HepG2 (cell line): ENCODE results near the gene SH3YL1. TPM values are rescaled to one million over a fixed set of nuclear protein-coding genes. Genes with fewer than 3 reads are reported as not detected.
A peak's percentile ranks its signal among the peaks of the same experiment; 100 is the strongest.

ENCODE experiments used
- BCL6 ChIP-seq: IDR thresholded peaks from 2 replicates; pipeline ENCODE4 v1.6.1; 2016; ENCODE audit warnings: missing genetic modification reagents, missing compliant biosample characterization
- CCDC6 ChIP-seq: sonication (generic); formaldehyde crosslinking; IDR thresholded peaks from 2 replicates; pipeline ENCODE4 v1.8.1; 2022; ENCODE audit warnings: mild to moderate bottlenecking, missing genetic modification reagents, moderate library complexity
- EP300 ChIP-seq, 3 experiments: sonication (generic) in 1 of 3; formaldehyde crosslinking in 1 of 3; IDR thresholded peaks; 2 replicates each; pipeline versions ENCODE4 v1.5.1 to v1.6.1; 2011 to 2020; ENCODE audit warnings: low read depth in 2 of 3, low read length in 2 of 3, borderline replicate concordance in 1 of 3, improper control_type of control experiment in 1 of 3, mild to moderate bottlenecking in 1 of 3, missing genetic modification reagents in 1 of 3, moderate library complexity in 1 of 3
- EZH2 ChIP-seq: conservative IDR thresholded peaks from 2 replicates; pipeline ENCODE4 v1.6.1; 2012; ENCODE audit warnings: mild to moderate bottlenecking, low read depth, low read length, moderate library complexity
- FOSL2 ChIP-seq: sonication (generic); formaldehyde crosslinking; IDR thresholded peaks from 2 replicates; pipeline ENCODE4 v1.4.0; 2020; ENCODE audit warnings: missing genetic modification reagents
- GTF3A ChIP-seq: sonication (generic); formaldehyde crosslinking; conservative IDR thresholded peaks from 2 replicates; pipeline ENCODE4 v1.4.0; 2020; ENCODE audit warnings: mild to moderate bottlenecking, missing genetic modification reagents
- HNF4G ChIP-seq, 2 experiments: sonication (generic) in 1 of 2; formaldehyde crosslinking in 1 of 2; IDR thresholded peaks; 2 replicates each; pipeline versions ENCODE4 v1.4.0 to v1.6.1; 2011 to 2020; ENCODE audit warnings: borderline replicate concordance in 2 of 2, low read depth in 2 of 2, mild to moderate bottlenecking in 2 of 2, low read length in 1 of 2, missing genetic modification reagents in 1 of 2, moderate library complexity in 1 of 2
- KDM4B ChIP-seq: sonication (generic); formaldehyde crosslinking; IDR thresholded peaks from 2 replicates; pipeline ENCODE4 v1.4.0; 2020; ENCODE audit warnings: missing genetic modification reagents
- POLR2A ChIP-seq, 2 experiments: IDR thresholded peaks; 2 replicates each; pipeline ENCODE4 v1.6.1; 2011; ENCODE audit warnings: low read depth in 2 of 2, low read length in 2 of 2, mild to moderate bottlenecking in 1 of 2, moderate library complexity in 1 of 2; ENCODE audit not compliant: insufficient read depth in 1 of 2
- RNF2 ChIP-seq: fragments of 450-650 bp; conservative IDR thresholded peaks from 2 replicates; pipeline ENCODE4 v1.6.1; 2016; ENCODE audit warnings: low read depth
- SP2 ChIP-seq: sonication (generic); formaldehyde crosslinking; IDR thresholded peaks from 2 replicates; pipeline ENCODE4 v1.5.1; 2020; ENCODE audit warnings: mild to moderate bottlenecking, missing genetic modification reagents
- TCF7L2 ChIP-seq: IDR thresholded peaks from 2 replicates; pipeline ENCODE4 v1.6.1; 2011; ENCODE audit warnings: mild to moderate bottlenecking, low read depth, low read length, moderate library complexity
- TEAD3 ChIP-seq: optimal IDR thresholded peaks from 2 replicates; pipeline ENCODE3; 2016; ENCODE audit warnings: borderline replicate concordance
- WIZ ChIP-seq: sonication (generic); formaldehyde crosslinking; IDR thresholded peaks from 2 replicates; pipeline ENCODE4 v1.5.1; 2020; ENCODE audit warnings: mild to moderate bottlenecking, missing genetic modification reagents
- ZNF10 ChIP-seq: sonication (generic); formaldehyde crosslinking; IDR thresholded peaks from 2 replicates; pipeline ENCODE4 v1.4.0; 2020; ENCODE audit warnings: mild to moderate bottlenecking, low read depth, missing genetic modification reagents, borderline replicate concordance
- ZNF225 ChIP-seq: sonication (generic); formaldehyde crosslinking; IDR thresholded peaks from 2 replicates; pipeline ENCODE4 v1.4.0; 2020; ENCODE audit warnings: mild to moderate bottlenecking, missing genetic modification reagents
- ZXDC ChIP-seq: sonication (generic); formaldehyde crosslinking; IDR thresholded peaks from 2 replicates; pipeline ENCODE4 v1.5.0; 2020; ENCODE audit warnings: mild to moderate bottlenecking, missing genetic modification reagents
- polyA plus RNA-seq, 8 experiments: library from polyadenylated mRNA; depleted of rRNA in 3 of 8; stranded (reverse) in 7 of 8; unstranded in 1 of 8; fragments of >200 nt; fragmentation: Illumina TruSeq in 4 of 8; extraction: Trizol in 4 of 8; gene quantifications; 2 replicates each; pipeline versions ENCODE4 v1.2.1 to v1.2.3, GENCODE V29; 2011 to 2016; ENCODE audit warnings: low read depth in 4 of 8, missing spikeins in 1 of 8, mixed read lengths in 1 of 8; ENCODE audit not compliant: insufficient read depth in 1 of 8
- total RNA-seq, 5 experiments: library from RNA; depleted of rRNA; stranded (reverse); fragments of >200 nt; fragmentation: Illumina TruSeq; extraction: Trizol; gene quantifications; 2 replicates each; pipeline ENCODE4 v1.2.3, GENCODE V29; 2016; ENCODE audit warnings: low read depth in 1 of 5
- TF ChIP-seq, protein P1 (sequence below): IDR thresholded peaks from 2 replicates; pipeline ENCODE4 v1.6.1; 2016; ENCODE audit warnings: low read depth
- TF ChIP-seq, protein P2 (sequence below): sonication (generic); formaldehyde crosslinking; IDR thresholded peaks from 2 replicates; pipeline ENCODE4 v1.4.0; 2020; ENCODE audit warnings: mild to moderate bottlenecking, missing genetic modification reagents

The SH3YL1 gene
- total and polyA plus RNA-seq, 2 of the 13 experiments (the other 11 are each of a cell fraction or from before 2014, with no cell fraction given), result 13.0 to 48.2 TPM

DNA sequence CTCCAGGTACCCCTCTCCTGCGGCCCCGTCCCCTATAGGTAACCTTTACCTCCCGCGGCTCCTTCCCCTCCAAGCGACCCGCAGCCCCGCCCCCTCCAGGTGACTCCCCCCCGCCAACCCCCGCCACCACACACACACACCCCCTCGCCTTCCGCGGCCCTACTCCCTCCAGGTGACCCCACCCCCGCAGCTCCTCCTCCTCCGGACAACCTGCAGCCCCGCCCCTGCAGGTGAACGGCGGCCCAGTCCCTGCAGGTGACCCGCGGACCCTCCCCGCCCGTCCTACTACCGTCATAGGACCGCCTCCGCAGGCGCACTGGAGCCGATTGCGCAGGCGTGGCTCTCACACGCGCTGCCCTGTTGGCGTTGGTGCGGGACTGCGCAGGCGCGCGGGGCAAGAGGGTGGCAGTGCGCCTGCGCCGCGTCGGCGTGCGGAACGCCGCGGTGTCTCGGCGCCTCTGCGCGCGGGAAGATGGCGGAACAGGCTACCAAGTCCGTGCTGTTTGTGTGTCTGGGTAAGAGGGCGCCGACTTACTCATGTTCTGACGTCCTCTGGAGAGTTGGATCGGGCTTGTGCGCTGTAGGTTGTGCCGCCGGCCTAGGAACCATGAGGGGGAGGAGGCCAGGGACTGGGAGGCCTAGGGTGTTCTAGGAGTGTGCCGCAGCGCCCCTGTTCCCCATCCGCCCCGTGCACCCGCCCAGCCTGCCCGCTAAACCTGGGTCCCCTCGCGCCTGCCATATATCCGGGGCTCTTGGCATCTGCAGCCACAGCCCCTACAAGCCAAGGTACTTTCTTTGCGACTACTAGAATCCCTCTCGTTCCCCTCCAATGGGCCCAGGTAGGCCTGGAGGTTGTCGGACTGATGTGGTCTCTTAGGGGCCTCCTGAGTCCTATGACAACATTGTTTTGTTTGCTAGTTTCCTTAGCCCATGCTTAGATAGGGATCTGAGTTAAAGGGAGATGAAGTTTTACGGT lies 949 bp upstream of the SH3YL1 start, which contains the start of gene ACP1 (continued):
- TF ChIP-seq EP300 (IDR thresholded peaks at IDR 0.05; ENCODE audit: low read depth in 2 of 2, low read length in 2 of 2) (0 out of 4 replicates have a peak, but pooled peaks of 1 of the 2 experiments have one; percentile 13), EP300 (CRISPR knock-in tag; IDR thresholded peaks at IDR 0.05; ENCODE audit: borderline replicate concordance) (no peak; the same call in 1 of the 2 replicates), ZXDC (CRISPR knock-in tag) (peak; percentile 68; the same call in 1 of the 2 replicates), KDM4B (CRISPR knock-in tag) (no peak), SP2 (peak; percentile 14; the same call in 1 of the 2 replicates), HNF4G (IDR thresholded peaks at IDR 0.05; ENCODE audit: borderline replicate concordance, low read depth, low read length) (0 out of 2 replicates have a peak, but pooled peaks have one; percentile 6), HNF4G (CRISPR knock-in tag; IDR thresholded peaks at IDR 0.05; ENCODE audit: borderline replicate concordance, low read depth) (peak; percentile 42; the same call in 1 of the 2 replicates), TEAD3 (peak; percentile 41), WIZ (peak; percentile 69), EZH2 (no peak), POLR2A (IDR thresholded peaks at IDR 0.05; ENCODE audit: insufficient read depth in 1 of 2, low read depth in 2 of 2, low read length in 2 of 2) (peak; percentile 97 to 98), FOSL2 (CRISPR knock-in tag) (no peak; the same call in none of the 2 replicates), ZNF225 (CRISPR knock-in tag) (peak; percentile 94), RNF2 (peak; percentile 73; the same call in 1 of the 2 replicates), TCF7L2 (no peak), CCDC6 (no peak; the same call in 1 of the 2 replicates), BCL6 (CRISPR knock-in tag) (no peak), GTF3A (CRISPR knock-in tag) (no peak), ZNF10 (CRISPR knock-in tag) (no peak)
- TF ChIP-seq, protein P1, sequence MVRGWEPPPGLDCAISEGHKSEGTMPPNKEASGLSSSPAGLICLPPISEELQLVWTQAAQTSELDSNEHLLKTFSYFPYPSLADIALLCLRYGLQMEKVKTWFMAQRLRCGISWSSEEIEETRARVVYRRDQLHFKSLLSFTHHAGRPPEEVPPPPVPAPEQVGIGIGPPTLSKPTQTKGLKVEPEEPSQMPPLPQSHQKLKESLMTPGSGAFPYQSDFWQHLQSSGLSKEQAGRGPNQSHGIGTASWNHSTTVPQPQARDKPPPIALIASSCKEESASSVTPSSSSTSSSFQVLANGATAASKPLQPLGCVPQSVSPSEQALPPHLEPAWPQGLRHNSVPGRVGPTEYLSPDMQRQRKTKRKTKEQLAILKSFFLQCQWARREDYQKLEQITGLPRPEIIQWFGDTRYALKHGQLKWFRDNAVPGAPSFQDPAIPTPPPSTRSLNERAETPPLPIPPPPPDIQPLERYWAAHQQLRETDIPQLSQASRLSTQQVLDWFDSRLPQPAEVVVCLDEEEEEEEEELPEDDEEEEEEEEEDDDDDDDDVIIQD (CRISPR knock-in tag), result peak; percentile 40; the same call in 1 of the 2 replicates
- TF ChIP-seq, protein P2, sequence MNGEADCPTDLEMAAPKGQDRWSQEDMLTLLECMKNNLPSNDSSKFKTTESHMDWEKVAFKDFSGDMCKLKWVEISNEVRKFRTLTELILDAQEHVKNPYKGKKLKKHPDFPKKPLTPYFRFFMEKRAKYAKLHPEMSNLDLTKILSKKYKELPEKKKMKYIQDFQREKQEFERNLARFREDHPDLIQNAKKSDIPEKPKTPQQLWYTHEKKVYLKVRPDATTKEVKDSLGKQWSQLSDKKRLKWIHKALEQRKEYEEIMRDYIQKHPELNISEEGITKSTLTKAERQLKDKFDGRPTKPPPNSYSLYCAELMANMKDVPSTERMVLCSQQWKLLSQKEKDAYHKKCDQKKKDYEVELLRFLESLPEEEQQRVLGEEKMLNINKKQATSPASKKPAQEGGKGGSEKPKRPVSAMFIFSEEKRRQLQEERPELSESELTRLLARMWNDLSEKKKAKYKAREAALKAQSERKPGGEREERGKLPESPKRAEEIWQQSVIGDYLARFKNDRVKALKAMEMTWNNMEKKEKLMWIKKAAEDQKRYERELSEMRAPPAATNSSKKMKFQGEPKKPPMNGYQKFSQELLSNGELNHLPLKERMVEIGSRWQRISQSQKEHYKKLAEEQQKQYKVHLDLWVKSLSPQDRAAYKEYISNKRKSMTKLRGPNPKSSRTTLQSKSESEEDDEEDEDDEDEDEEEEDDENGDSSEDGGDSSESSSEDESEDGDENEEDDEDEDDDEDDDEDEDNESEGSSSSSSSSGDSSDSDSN (CRISPR knock-in tag), result peak; percentile 77
